HG03342 (cell line): ENCODE measurements around the gene HBZ.
"Not testable (repeated sequence)": the region's sequence is repeated elsewhere in the genome, so short reads cannot be mapped to it uniquely, and the experiment has no call there.

Source experiments
- ATAC-seq: cut with Tn5 transposase; IDR thresholded peaks from one replicate; pipeline ENCODE4 v1.9.1; 2021; ENCODE audit warnings: mild to moderate bottlenecking, moderate library complexity; ENCODE audit not compliant: unreplicated experiment

The HBZ gene

GRCh38 chr16:152141-153128 is at the start of gene HBZ:
Gene HBZ (plus strand): TSS chr16:152644. CDS start chr16:152910, 266 bp downstream.
- ATAC-seq: no peak

- ATAC-seq: no peak
Measured at GRCh38 chr16:104355-104754, 48.1 kb upstream of the HBZ start.

DNA sequence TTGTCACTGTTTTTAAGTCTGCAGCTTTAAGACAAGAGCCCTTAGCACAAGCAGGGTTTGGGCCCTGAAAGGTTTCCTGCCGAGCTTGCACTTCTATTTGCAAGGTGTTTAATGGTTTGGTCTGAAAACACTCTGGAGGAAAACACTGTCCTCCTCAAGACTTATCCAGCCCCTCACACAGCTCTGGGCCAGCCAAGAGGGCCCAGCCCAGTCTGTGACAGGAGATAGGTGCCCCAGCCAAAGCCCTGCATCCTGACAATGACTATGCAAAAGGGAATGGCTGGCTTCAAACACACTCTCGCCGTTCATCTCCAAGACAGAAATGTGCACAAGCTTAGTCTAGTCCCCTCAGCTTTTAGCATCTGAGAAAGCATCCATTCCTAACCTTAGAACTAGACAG is 47.5 kb upstream of the HBZ start:
- ATAC-seq: no peak

GRCh38 chr16:105521-105920 is 46.9 kb upstream of the HBZ start:
- ATAC-seq: no peak

- no peak for ATAC-seq
Measured at GRCh38 chr16:106623-107324, 45.7 kb upstream of the HBZ start.

- no peak for ATAC-seq
Measured at GRCh38 chr16:112153-112840, 40.1 kb upstream of the HBZ start.

DNA sequence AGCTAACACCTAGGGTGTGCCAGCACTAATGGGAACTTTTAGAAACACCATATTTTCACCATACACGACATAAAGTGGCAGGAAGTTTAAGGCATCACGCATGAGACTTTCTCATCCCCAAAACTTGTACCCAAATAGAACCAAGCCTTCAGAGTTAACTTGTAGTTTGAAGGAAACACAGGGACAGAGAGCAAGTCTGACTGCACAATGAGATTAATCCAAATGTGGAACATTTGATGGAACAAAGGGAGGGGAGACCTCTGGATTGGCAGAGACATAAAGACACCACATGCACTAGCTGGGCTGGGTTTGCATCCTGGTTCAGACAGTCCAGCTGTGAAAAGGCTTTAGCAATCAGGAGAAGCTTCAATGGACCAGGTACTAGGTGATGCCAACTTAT is 38.1 kb upstream of the HBZ start:
- no peak for ATAC-seq

GRCh38 chr16:116015-116414 is 36.4 kb upstream of the HBZ start:
- no peak for ATAC-seq

- no peak for ATAC-seq
Measured at GRCh38 chr16:117379-118365, 34.8 kb upstream of the HBZ start.

- no peak for ATAC-seq
Measured at GRCh38 chr16:118857-119256, 33.6 kb upstream of the HBZ start.

DNA sequence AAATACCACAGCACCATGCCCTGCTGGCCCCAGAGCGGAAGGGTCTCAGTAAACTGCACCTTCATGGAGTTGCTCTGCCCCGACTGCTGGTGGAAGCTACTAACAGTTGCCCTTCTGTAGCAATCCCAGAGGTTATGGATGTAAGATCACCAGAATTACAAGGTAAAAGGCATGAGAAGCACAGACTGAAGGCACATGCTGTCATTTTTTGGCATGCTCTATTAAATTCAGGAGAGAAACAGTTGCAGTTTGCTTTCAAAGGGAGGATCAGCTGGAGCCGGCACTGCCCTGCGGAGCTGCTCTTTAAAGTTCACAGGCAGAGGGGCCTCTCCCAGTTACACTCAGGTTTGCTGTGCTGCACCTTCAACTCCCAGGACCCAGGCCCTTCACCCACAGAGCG is 33.1 kb upstream of the HBZ start:
- ATAC-seq: no peak

DNA sequence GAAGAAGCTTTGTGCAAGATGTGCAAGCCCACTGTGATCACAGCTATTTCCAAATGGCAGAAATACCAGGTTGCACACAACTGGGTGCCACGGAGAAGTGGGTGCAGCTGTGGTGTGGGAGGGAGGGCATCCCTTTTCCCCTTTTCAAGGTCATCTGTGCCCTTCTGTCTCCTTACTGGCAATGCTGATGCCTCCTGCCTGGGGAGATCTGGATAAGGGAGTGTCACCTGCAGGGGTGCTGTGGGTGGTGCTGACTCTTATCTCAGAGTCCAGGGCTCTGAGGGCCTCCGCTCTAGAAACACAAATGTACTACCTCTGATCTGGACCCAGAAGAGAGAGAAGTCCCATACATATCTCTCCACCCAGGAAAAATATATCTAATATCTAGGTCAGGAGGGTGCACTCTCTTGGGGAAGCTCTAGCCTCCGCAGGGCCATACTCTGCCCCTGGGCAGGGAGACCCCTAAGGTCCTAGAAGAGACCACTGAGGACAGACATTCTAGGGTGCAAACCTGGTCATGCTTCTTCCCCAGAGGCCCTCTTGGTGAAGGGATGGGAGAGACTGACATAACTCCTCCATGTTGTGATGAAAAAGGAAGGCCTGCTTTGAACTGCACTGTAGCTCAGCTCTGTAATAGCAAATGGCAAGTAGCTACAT is 32.5 kb upstream of the HBZ start:
- ATAC-seq: no peak

DNA sequence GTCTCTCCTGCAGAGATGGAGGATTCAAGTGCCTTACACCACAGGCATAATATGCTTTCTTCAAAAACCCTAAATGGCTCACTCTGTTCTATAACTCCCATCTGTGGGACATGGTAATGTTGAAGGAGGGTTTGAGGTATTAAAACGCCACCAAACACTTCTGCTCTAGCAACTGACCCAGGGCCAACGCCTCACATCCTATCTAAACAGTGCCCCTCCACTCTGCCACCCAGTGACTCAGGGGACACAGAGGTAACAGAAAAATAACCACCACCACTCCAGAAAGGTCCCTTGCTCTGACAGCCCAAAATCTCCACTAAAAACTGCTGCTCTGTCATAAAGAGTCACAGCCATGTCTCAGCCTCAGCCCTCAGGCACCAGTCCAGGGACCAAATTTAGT is 31.7 kb upstream of the HBZ start:
- ATAC-seq: no peak

DNA sequence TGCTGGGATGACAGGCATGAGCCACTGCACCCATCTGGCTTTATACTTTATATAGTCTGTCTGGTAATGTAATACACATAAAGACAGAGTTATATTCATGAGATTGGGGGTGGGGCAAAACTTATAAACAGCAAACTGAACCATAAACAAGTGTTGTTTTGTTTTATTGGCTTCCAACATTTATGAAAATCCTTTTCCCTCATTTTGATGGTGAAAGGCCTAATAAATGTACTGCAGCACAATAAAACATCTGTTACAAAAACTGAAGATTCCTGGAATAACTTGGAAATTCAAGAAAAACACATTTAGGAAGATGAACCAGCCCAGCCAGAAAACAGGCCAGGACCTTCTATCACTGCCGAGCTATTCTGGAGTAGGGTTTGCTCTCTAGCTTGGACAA is 30.1 kb upstream of the HBZ start:
- no peak for ATAC-seq

- ATAC-seq: not testable (repeated sequence)
Measured at GRCh38 chr16:123558-124350, 28.7 kb upstream of the HBZ start.

DNA sequence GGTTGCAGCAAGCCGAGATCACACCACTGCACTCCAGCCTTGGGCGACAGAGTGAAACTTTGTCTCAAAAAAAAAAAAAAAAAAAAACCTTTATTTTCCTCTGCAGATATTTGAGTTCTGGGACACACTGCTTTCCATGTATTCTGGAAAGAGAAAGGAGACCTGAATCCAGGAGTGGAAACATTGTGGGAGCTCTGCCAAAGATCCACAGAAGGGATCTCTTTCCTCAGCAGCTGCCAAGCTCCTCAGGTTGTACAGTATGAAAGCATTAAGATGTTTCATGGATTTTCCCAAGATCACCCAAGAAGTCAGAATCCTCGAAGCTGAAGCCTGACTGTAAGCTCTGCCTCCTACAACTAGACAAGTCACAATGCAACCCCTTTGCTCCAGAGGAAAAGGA is 27.4 kb upstream of the HBZ start:
- no peak for ATAC-seq

DNA sequence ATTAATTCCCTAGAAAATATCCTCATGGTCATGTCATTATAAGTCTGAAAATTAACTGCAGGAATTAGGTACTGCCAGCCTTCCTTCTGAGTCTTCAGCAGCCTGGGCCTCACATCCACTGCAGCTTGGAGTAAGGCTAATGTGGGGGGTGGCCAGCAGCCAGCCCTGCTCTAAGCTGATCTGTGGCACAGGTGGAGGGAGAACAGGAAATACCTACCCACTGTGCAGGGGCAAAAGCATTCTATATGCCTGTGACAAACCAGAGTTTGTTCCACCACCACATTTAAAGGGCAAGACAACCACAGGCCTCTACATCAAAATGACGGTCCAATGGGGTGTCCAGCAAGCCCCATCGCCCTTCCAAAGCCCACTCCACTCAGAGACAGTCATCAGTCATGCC is 23.4 kb upstream of the HBZ start:
- ATAC-seq: no peak

- ATAC-seq: no peak
Measured at GRCh38 chr16:130533-131173, 21.8 kb upstream of the HBZ start.

GRCh38 chr16:132120-132519 is 20.3 kb upstream of the HBZ start:
- ATAC-seq: no peak
